OCI-LY3 (cell line): Measurements from ENCODE around the gene CAPZB.

ENCODE experiments used
- CTCF ChIP-seq: fragments of 200-600, 300-600 bp; sonication (generic); IDR thresholded peaks from 2 replicates; pipeline ENCODE4 v1.5.1; 2014; ENCODE audit warnings: antibody characterized with exemption, low read length, low read depth
- EZH2phosphoT487 ChIP-seq: fragments of 200-600 bp; shearing (Covaris generic); IDR thresholded peaks from 2 replicates; pipeline ENCODE4 v1.6.1; 2018; ENCODE audit warnings: antibody characterized with exemption, mixed run types, low read depth

- TF ChIP-seq CTCF (no peak), EZH2phosphoT487 (no peak)
Measured at GRCh38 chr1:19385869-19386591, 99.3 kb downstream of the CAPZB start.
